ENCODE measurements around the gene AMOTL1.

AMOTL1 gene

DNA sequence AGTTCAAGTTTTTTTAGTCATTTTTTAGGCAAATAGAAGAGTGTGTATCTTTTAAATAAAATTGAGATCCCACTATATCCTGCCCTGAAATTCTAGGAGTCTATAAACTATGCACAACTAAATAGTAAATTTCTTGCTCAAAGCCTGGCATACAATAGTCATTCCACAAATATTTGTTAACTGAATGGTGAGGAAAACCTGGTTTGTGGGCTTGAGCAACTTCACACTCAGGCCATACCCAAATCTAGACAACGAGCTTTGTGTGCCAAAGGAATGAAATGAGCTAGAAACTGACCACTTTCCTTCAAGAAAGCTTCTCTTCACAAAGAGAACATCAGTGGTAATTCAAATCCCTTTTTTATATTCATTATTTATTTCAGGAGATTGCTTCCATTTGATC lies 39.6 kb upstream of the AMOTL1 start:
- TF ChIP-seq, protein P1, sequence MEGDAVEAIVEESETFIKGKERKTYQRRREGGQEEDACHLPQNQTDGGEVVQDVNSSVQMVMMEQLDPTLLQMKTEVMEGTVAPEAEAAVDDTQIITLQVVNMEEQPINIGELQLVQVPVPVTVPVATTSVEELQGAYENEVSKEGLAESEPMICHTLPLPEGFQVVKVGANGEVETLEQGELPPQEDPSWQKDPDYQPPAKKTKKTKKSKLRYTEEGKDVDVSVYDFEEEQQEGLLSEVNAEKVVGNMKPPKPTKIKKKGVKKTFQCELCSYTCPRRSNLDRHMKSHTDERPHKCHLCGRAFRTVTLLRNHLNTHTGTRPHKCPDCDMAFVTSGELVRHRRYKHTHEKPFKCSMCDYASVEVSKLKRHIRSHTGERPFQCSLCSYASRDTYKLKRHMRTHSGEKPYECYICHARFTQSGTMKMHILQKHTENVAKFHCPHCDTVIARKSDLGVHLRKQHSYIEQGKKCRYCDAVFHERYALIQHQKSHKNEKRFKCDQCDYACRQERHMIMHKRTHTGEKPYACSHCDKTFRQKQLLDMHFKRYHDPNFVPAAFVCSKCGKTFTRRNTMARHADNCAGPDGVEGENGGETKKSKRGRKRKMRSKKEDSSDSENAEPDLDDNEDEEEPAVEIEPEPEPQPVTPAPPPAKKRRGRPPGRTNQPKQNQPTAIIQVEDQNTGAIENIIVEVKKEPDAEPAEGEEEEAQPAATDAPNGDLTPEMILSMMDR (IDR thresholded peaks at IDR 0.05; ENCODE audit: insufficient read depth, missing control alignments), result no peak
- FAIRE-seq (no peak), DNase-seq (ENCODE audit: insufficient read length, low spot score) (no peak)

DNA sequence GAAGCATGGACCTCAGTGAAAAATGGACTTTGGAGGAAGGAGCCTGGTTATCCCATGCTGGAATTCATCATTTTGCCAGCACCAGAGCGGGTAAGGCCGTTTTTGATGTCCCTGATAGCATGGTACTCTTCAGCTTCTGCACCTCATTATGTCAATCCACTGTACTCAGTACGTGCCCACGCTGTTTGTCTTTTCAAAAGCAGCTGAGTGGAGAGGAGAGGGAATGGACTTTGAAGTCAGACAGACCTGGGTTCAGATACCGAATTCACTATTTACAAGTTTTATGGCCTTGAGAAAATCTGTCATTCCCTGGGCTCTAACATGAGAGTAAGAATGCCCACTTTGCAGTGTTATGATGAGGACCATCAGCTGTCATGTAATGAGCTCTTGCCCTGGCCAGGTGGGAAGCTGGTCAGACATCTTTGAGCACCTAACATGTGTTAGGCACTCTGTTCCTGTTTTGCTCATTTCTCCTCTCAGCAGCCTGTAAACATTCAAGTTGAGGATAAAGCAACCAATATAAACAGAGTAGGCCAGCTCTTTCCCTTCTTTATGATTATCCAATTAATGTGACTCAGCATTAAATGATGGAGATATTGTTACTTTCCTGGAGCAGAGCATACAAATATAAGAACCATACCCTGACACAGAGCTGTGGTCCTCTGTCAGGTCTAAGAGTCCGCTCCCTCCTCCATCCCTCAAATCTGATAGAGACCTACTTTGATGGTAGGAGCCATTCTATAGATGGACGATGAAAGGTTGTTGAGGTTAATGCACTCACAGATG lies 39.0 kb upstream of the AMOTL1 start:
- FAIRE-seq (no peak), DNase-seq (ENCODE audit: insufficient read length, low spot score) (no peak)
- TF ChIP-seq, protein P1 (IDR thresholded peaks at IDR 0.05; ENCODE audit: insufficient read depth, missing control alignments), result no peak

DNA sequence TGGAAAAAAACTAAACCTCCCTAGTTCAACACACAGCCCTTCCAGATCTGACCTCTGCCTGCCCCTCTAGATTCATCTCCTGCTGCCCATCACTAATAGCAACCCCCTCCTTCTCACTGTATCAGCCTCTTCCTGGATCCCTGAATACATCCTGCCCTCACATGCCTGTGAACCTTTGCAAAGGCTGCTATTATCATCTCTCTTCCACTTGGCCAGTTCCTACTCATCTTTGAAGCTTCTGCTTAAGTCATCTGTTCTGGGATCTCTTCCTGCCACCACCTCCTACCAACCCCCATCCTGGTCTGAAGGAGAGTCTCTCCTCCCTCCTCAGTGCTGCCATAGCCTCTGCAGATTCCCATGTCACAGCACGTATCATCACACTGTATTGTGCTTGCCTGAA lies 38.0 kb upstream of the AMOTL1 start:
- FAIRE-seq (no peak), DNase-seq (ENCODE audit: insufficient read length, low spot score) (no peak)
- TF ChIP-seq, protein P1 (IDR thresholded peaks at IDR 0.05; ENCODE audit: insufficient read depth, missing control alignments), result no peak

DNA sequence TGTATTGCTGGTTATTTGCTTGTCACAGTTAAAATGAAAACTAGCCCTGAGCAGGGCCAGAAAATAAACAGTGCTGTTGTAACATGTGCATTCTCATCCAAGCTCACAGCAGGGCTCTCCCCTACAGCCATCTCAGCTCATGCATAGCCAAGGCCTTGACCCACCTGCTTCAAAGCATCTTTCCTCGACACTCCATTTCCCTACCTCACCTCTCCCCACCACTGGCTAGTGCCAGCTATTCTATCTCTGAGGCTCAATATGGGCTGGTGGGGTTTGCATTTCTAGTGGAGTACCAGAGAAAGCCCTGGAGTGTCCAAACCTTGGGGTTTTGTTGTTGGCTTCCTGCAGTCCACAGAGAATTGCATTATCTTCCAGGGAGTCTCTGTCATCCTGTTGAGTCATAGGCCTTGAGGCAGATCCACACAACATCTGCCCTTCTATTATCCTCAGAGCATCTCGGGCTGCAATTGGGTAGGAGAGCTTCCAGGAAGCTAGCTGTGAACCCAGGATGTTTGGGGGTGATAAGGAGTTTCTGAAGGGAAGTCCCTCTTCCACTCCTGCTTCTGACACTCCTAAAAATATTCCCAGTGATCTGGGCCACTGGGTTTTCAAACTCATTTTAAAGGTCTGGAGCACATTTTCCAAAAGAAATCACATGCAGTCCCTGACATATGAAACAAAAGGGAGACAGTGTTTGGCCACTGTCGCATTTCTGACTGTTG lies 36.1 kb upstream of the AMOTL1 start:
- FAIRE-seq, result no peak
- TF ChIP-seq, protein P1 (IDR thresholded peaks at IDR 0.05; ENCODE audit: insufficient read depth, missing control alignments), result no peak
- DNase-seq (ENCODE audit: insufficient read length, low spot score), result no peak

DNA sequence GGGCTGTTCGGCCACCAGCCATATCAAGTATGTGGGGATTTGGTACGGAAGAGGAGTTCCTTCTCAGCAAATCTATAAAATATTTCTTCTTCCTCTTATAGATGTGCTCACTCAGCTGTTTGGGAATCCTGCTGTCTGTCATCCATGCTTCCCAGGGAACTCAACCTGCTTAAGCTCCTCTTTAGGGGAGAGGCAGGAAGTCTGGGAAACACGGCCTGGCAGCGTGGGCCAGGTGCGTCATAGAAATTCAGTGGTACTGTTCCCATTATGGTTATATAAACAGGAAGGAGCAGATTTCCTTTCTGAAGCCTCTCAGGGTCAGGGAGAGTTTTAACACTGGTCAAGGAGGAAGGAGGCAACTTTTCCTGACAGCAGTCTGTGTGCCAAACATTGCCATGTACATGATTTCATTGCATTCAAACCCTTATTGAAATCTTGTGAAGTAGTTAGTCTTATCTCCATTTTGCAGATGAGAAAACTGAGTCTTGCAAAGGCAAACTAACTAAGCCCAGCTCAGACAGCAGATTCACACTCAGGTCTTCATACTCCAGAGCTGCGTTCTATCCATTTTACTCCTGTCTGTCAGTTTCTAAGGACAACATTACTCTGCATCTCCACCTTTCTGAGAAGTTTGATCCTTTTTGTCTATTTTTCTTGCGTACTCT lies 35.4 kb upstream of the AMOTL1 start:
- TF ChIP-seq, protein P1 (IDR thresholded peaks at IDR 0.05; ENCODE audit: insufficient read depth, missing control alignments), result no peak
- no peak for FAIRE-seq
- DNase-seq (ENCODE audit: insufficient read length, low spot score), result no peak

DNA sequence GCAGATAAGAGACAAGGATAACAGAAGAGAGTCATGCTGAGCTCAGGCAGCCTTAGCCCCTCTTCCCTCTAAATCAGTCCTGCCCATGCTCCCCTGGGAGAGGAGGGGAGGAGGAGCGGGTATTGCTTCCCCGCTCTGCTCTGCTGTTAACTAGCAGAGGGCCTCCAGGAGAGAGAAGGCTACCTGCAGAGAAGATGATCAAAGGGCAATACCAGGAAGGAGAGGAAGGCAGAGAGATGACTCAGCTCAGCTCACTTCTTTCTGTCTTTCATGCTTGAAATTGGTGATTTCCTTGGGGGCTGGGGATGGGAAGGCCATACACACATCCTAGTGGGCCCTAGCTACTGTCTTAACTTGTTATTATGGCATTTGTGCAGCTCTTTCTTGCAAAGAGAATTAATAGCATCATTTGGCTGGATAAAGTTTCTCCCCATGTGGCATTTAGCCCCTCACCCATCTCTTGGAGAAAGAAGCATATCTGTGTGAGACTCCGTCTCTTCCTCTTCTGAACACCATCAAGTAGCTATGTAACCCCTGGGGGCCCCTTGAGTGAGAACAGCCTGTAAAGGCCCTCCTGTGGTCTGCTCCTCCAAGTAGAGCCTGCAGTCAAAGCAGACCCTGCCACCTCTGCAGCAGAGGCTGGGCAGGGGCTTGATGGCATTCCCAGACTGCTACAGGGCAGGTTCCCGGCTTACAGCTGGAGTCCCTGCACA lies 33.4 kb upstream of the AMOTL1 start:
- no peak for FAIRE-seq
- TF ChIP-seq, protein P1 (IDR thresholded peaks at IDR 0.05; ENCODE audit: insufficient read depth, missing control alignments), result no peak
- no peak for DNase-seq (ENCODE audit: insufficient read length, low spot score)
